GM21786 (cell line): Measurements from ENCODE around the gene PCDH9.
A peak's percentile ranks its signal among the peaks of the same experiment; 100 is the strongest.

Experiments
- ATAC-seq: cut with Tn5 transposase; IDR thresholded peaks from one replicate; pipeline ENCODE4 v1.9.1; 2021; ENCODE audit not compliant: unreplicated experiment

The PCDH9 gene

GRCh38 chr13:66553391-66553790 lies 676.7 kb downstream of the PCDH9 start:
- ATAC-seq = no peak

GRCh38 chr13:66551128-66551527 lies 679.0 kb downstream of the PCDH9 start:
- ATAC-seq = no peak

DNA sequence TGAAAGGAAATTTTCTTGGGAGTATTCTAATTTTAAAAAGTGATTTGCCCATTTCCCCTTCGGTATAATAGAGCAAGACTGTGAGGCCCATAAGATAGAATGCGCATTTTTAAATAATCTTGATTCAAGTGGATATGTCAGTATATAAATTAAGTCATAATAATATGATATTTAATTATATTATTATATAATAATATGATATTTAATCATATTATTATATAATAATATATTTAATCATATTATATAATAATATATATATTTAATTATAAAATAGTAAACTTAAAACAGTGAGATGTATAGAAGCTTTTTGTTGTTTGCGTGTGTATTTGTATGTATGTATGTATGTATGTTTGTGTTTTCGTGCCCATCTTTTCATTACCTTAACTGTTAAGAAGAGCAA lies 682.5 kb downstream of the PCDH9 start:
- ATAC-seq = no peak

- ATAC-seq = no peak
These were observed 683.4 kb downstream of the PCDH9 start for GRCh38 chr13:66546534-66547379.

DNA sequence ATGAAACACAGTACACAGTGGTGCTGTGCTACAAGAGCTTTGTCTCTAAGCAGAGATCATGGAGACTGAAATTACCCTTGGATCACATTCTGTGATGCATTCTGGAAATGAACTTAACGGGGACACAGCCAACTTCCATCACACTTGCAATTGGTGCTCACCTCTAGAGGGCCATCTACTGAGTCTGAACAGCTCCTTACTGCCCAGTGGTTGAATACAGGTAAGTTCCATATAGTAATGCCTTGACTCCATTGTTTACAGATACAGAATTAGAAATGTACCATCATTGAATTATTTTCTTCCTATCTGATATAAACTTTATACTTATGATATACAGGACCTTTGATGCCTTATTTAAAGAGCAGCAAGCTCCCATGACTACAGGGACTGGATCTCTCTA lies 686.4 kb downstream of the PCDH9 start:
- peak; percentile 62 for ATAC-seq

DNA sequence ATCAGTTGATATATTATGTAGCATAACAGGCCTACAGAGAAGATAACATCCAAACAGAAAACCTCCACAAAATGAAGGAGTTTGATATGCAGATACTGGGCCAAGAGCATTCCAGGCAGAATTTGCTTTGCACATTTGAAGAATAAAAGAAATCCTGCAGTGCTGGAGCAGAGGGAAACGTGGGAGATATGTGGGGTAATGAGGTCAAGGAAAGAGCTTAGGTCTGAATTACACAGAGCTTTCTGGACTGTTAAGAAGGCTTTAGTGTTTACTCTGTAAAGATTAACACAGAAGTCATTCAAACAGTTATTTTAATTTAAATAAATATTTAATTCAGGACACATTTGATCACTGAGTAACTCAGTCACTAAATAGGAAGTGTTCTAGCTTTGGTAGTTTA lies 692.7 kb downstream of the PCDH9 start:
- ATAC-seq = no peak

DNA sequence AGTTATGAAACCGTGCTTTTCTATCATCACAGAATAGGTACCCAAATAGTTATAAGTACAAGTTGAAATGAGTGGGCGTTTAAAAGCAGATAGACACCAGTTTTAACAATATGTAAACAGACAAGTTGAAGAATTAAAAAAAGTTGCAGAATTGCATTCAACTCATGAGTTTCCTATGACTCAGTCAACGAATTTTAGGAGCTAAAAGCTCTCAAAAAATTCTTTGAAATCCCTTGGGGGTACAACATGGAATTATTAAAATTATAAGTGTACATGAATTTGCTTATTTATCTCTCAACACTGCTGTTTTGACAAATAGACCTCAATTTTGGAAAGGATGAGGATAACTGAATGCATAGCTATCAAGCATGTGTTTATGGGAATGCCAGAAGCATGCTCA lies 693.4 kb downstream of the PCDH9 start:
- ATAC-seq = no peak

DNA sequence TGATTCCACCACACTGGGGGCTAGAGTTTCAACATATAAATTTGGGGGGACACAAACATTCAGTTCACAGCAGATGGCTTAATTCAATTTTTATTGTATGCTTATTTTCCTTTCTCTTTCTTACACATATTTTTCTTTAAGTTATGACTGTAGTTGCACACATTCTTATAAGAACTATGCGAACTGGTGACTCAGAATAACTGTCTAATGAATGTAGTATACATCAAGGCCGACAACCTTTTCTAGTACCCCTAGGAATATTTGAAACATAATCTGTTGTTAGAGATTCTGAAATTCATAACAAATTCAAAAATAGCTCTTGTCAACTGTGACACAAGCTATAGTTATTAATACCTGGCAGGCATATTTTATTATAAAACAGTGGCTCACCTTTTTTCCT lies 695.6 kb downstream of the PCDH9 start:
- ATAC-seq = no peak

DNA sequence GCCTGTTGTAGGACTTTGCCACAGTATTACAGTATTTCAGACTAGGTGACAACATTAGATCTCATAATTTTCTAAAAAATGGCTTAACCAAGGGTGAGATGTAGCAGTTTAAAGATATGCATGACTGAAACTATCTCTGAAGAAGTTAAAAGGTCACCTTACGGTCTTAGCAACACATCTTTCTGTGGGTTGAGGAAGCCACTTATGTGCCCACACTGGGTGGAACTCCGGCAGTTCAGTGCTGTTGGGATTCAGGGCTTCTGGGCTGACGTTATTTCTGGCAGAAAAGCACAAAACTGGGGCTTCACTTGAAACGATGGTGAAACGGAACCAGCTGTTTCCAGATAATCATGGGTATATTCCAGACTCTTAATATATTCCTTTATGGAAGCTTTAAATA lies 697.3 kb downstream of the PCDH9 start:
- no peak for ATAC-seq

DNA sequence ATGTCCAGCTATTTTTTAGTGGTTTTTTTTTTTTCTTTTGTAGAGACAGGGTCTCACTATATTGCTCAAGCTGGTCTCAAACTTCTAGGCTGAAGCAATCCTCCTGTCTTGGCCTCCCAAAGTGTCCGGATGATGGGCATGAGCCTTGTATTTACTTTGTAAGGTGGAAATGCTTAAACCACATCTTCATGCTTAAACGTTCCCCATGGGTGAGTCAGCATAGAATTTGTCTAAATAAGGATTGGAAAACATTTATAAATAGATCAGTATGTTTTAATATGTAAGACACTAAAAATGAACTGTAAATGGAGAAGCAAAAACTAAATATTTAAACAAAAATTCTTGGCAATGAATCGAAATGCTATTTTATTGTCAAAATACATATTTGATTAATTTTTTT lies 698.0 kb downstream of the PCDH9 start:
- ATAC-seq = no peak

DNA sequence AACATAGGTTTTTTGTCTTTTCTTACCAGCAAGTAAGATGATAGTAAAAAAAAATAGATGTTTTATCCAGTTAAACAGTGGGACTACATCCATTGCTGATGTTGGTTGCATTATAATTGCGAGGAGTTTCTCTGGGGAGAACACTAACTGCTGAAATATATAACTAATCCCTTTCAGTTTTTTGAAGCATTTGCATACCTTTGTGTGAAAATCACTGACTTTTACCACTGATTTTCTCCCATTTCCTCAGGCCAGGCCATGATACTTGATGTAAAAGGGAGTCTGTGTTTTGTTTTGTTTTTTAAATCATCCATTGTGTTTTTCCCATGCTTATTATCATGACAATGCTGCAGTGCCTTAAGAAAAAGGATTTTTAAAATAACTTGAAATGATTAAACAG lies 699.5 kb downstream of the PCDH9 start:
- ATAC-seq = no peak

GRCh38 chr13:66530158-66530557 lies 700.0 kb downstream of the PCDH9 start:
- ATAC-seq = no peak

- ATAC-seq = no peak
These were observed 701.1 kb downstream of the PCDH9 start for GRCh38 chr13:66528944-66529576.

DNA sequence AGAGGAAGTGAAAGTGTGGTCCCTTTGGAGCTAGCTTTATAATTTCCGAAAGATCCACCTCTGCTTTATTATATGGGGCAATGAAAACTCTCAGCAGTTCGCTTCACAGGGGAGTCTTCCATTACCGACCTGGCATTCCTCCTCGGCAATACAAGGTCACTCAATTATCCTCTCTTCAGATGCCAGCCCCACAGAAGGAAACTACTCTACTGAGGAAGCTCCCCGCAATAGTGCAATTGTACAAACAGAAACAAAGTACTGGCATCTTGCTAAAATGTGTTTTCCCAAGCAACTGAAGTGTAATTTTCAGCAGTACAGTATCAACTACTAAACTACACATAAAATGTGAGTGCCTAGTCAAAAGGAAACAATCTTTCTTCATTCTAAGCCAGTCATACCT lies 702.0 kb downstream of the PCDH9 start:
- ATAC-seq = no peak

GRCh38 chr13:66520511-66521355 lies 709.4 kb downstream of the PCDH9 start:
- no peak for ATAC-seq

- ATAC-seq = no peak
These were observed 710.9 kb downstream of the PCDH9 start for GRCh38 chr13:66519259-66519658.

GRCh38 chr13:66518068-66518467 lies 712.1 kb downstream of the PCDH9 start:
- ATAC-seq = no peak

DNA sequence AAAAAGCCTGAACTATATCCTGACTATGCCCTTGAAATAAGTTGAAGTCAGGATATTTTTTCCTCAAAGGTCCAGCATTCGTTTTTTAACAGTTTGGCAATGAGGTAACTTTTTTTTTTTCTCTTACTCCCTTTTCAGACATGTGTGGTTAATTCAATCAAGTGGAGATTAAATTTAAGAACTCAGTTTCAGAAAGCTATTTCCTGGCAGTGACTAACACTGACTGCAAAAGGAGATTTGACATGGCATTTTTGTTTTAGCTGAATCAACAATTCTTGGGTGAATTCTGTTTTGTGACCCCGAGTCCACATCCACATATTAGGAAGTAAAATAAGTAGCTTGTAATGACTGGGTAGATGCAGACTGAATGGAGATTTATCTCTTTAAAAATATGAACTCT lies 716.4 kb downstream of the PCDH9 start:
- no peak for ATAC-seq

- no peak for ATAC-seq
These were observed 721.0 kb downstream of the PCDH9 start for GRCh38 chr13:66509175-66509574.

DNA sequence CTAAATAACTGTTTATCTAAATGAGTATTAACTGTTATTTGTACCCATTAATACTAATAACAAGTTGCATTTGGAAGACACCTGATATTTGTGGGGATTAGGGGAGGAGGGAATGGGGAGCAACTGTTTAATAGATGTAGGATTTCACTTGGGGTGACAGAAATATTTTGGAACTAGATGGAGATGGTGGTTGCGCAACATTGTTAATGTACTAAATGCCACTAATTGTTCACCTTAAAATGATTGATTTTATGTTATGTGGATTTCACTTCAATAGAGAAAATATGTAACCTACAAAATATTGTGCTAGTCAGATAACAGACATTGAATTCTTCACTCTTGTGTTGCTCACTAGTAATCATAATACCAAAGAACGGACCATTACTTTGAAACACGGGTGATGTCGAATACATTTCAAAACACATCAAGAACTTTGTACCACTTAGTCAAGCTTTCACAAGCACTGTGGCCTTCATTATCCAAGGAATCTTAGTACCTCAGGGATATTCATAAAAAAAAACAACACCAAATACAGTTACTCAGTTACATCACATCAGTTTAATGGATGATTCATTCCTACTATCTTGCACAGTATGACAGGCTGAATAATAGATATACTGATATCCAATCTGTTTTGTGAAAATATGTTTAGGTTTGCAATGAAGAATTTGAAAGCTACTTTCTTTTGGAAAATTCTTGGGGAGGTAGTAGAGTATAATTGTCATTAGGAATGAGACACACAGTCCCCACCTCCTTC lies 721.8 kb downstream of the PCDH9 start:
- ATAC-seq = no peak

DNA sequence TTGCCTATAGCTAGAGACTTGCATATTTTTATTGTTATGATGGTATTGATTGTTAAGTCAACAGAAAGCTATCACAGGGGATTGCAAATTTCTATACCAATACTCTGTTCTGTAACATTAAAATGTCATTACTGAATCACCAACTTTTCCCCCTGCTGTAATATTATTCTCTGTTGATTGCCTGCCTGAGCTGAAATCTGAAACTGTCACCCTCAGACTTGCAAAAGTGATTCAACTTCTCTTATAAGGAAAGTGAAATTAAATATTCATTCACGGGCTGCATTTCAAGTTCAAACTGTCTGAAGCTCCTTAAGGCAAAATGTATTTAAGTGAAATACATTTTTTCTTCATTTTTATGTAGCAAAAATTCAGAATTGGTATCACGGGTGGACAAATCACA lies 723.2 kb downstream of the PCDH9 start:
- no peak for ATAC-seq
